ENCODE data around the gene DMD. TPM values are rescaled to one million over a fixed set of nuclear protein-coding genes. Genes with fewer than 3 reads are reported as not detected.
A peak's percentile ranks its signal among the peaks of the same experiment; 100 is the strongest.

DMD gene
- total RNA-seq, 1 donor, result 32.4 TPM

DNA sequence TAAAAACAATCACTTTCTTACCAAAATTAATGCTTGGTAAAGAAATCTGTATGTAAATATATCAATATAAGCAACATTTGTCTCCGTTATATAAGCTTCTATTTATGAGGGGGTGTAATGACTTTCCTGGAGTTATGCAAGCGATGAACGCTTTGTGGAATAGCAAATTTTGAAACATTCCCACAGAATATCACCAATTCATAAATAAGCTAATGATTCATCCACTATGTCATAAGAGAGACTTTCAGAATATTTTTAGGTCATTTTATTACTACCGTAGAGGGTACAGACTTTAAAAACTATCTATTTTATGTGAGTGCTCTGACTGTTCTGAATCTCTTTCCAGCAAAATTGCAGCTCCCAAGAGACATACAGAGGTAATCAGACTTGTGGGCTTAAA is 1960.0 kb downstream of the DMD start:
- no peak overlapping the region for H3K4me3 ChIP-seq (ENCODE audit: low read depth, low read length)
- peak; percentile 73 for DNase-seq (ENCODE audit: low read depth)
- TF ChIP-seq, protein P1, sequence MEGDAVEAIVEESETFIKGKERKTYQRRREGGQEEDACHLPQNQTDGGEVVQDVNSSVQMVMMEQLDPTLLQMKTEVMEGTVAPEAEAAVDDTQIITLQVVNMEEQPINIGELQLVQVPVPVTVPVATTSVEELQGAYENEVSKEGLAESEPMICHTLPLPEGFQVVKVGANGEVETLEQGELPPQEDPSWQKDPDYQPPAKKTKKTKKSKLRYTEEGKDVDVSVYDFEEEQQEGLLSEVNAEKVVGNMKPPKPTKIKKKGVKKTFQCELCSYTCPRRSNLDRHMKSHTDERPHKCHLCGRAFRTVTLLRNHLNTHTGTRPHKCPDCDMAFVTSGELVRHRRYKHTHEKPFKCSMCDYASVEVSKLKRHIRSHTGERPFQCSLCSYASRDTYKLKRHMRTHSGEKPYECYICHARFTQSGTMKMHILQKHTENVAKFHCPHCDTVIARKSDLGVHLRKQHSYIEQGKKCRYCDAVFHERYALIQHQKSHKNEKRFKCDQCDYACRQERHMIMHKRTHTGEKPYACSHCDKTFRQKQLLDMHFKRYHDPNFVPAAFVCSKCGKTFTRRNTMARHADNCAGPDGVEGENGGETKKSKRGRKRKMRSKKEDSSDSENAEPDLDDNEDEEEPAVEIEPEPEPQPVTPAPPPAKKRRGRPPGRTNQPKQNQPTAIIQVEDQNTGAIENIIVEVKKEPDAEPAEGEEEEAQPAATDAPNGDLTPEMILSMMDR (IDR thresholded peaks at IDR 0.05; ENCODE audit: insufficient read depth, low read depth, low read length), result no peak

- TF ChIP-seq, protein P1 (IDR thresholded peaks at IDR 0.05; ENCODE audit: insufficient read depth, low read depth, low read length), result no peak
- DNase-seq (ENCODE audit: low read depth), result no peak
- no peak overlapping the region for H3K4me3 ChIP-seq (ENCODE audit: low read depth, low read length)
Measured at GRCh38 chrX:31245714-31246113, 1965.6 kb downstream of the DMD start.

DNA sequence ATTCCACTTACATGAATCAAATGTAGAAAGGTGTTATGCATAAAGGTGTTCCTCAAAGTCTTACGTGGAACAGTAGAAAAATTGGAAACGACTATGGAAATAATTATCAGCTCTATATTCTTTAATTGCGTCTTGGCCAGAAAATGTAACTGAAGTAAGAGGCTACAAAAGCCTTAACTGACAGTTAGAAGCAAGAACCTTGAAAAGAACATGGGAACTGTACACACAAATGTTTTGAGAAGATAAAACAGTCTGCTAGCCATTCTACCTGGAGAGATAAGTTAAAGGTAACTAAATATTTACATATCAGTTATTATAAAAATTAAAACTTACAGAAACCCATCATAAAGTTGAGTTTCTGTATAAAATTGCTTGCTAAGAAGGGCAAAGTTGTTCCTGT is 1967.5 kb downstream of the DMD start:
- H3K4me3 ChIP-seq (ENCODE audit: low read depth, low read length), result no peak overlapping the region
- no peak for DNase-seq (ENCODE audit: low read depth)
- TF ChIP-seq, protein P1 (IDR thresholded peaks at IDR 0.05; ENCODE audit: insufficient read depth, low read depth, low read length), result no peak

DNA sequence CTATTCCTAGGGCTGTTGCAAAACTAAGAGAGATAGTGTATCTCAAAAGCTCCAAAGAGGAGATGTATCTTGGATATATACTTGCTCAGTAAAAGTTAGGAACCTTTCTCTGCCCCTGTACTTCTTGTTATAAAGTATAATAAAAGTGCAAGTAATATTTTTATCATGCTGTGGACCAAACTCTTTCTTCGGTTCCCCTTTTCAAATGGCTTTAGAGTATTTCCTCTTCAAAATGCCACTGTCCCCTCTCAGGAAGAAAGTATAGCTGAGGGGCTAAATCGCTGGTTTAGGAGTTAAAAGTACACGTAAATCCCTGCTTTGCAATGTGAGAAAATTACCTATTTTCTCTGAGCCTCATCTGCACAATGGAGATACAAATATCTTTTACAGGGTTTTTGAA is 1970.4 kb downstream of the DMD start:
- TF ChIP-seq, protein P1 (IDR thresholded peaks at IDR 0.05; ENCODE audit: insufficient read depth, low read depth, low read length), result no peak
- no peak overlapping the region for H3K4me3 ChIP-seq (ENCODE audit: low read depth, low read length)
- no peak for DNase-seq (ENCODE audit: low read depth)

GRCh38 chrX:31237189-31237588 is 1974.2 kb downstream of the DMD start:
- H3K4me3 ChIP-seq (ENCODE audit: low read depth, low read length), result no peak overlapping the region
- DNase-seq (ENCODE audit: low read depth), result peak; percentile 20
- TF ChIP-seq, protein P1 (IDR thresholded peaks at IDR 0.05; ENCODE audit: insufficient read depth, low read depth, low read length), result no peak

DNA sequence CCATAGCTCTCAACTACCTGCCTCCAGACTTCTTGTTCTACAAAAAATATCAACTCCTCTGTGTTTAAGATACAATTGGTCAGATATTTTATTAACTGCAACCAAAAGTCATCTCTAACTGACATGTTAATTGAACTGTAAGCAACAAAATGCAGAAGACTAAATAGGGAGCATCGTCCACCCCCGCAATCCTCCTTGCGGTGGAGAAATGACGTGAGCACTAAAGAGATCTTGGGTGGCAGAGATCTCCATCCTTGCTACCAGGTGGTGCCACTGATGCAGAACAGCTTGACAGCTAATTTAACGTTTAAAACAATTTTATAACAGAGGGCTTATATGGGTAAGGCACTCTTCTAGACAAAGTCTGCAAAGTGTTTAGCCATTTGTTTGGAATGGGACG is 1975.1 kb downstream of the DMD start:
- TF ChIP-seq, protein P1 (IDR thresholded peaks at IDR 0.05; ENCODE audit: insufficient read depth, low read depth, low read length), result no peak
- no peak overlapping the region for H3K4me3 ChIP-seq (ENCODE audit: low read depth, low read length)
- peak; percentile 32 for DNase-seq (ENCODE audit: low read depth)

DNA sequence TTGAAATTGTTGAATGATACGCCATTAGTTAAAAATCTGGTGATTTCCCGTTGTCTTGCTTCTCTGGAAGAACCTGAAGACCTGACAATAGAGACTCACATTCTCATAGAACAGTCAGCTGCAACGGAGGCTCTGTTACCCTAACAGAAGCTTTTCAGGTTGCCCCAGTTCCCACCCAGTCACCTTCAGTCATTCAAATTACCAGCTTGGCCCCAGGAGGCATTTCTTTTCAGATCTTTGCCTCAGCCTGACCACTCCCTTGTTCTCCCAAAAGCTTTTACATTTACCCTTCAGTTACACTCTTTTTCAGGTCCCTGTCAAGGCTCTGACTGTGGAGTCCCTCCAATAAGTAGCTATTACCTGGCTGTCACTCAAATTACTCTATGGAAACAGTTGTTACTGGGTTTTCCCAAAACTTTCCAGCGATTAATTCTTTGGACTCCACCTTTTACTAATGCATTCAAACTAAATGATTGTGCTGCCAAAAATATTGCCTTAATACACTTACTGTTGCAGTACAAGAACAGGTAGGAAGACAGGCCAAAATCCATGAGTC is 1977.3 kb downstream of the DMD start:
- H3K4me3 ChIP-seq (ENCODE audit: low read depth, low read length), result no peak overlapping the region
- TF ChIP-seq, protein P1 (IDR thresholded peaks at IDR 0.05; ENCODE audit: insufficient read depth, low read depth, low read length), result no peak
- no peak for DNase-seq (ENCODE audit: low read depth)
